OCI-LY7 (cell line): ENCODE measurements around the gene CCNE1. TPM values are rescaled to one million over a fixed set of nuclear protein-coding genes. Genes with fewer than 3 reads are reported as not detected.

Experiments
- BruUV-seq: library from RNA; stranded (reverse); fragments of 400-500 nt; replicated peaks from 2 replicates; lab custom pipeline; 2021; lab: Mats Ljungman, UMichigan
- CTCF ChIA-PET: fragments of 300-600 bp; sonication (Branson Sonifier 250); formaldehyde crosslinking; loops from one replicate; lab custom pipeline; 2022; ENCODE audit warnings: antibody characterized with exemption; ENCODE audit not compliant: unreplicated experiment; lab: Charles Lee
- POLR2A ChIA-PET: fragments of 300-600 bp; sonication (Branson Sonifier 250); formaldehyde crosslinking; loops from one replicate; lab custom pipeline; 2022; ENCODE audit warnings: antibody characterized with exemption; lab: Charles Lee
- DNase-seq: peaks from one replicate; pipeline ENCODE4 v3.0.0-alpha.2; 2015; ENCODE audit warnings: low spot score
- H2AFZ ChIP-seq: fragments of 200-600 bp; sonication (generic), shearing (Covaris generic); 2 replicates; pipeline ENCODE4 v1.6.1; 2014; ENCODE audit warnings: mild to moderate bottlenecking, antibody characterized with exemption, low read length, moderate library complexity
- H3K27ac ChIP-seq: fragments of 200-600 bp; sonication (generic); 2 replicates; pipeline ENCODE4 v1.5.1; 2014; ENCODE audit warnings: mixed run types, low read depth, mild to moderate bottlenecking, moderate library complexity, low read length, inconsistent platforms; ENCODE audit not compliant: poor library complexity, severe bottlenecking
- H3K36me3 ChIP-seq: fragments of 200-600 bp; sonication (generic); 2 replicates; pipeline ENCODE4 v1.6.1; 2014; ENCODE audit warnings: mild to moderate bottlenecking, antibody characterized with exemption, low read length, moderate library complexity, mixed read lengths; ENCODE audit not compliant: insufficient read depth
- H3K4me1 ChIP-seq: fragments of 200-600 bp; sonication (generic); 2 replicates; pipeline ENCODE4 v1.5.1; 2014; ENCODE audit warnings: mild to moderate bottlenecking, low read length; ENCODE audit not compliant: insufficient read depth, poor library complexity, severe bottlenecking
- H3K4me2 ChIP-seq: fragments of 200-600 bp; sonication (generic); 2 replicates; pipeline ENCODE4 v1.6.1; 2014; ENCODE audit warnings: mild to moderate bottlenecking, low read length
- H3K4me3 ChIP-seq: fragments of 200-600 bp; sonication (generic); 2 replicates; pipeline ENCODE4 v1.5.1; 2014; ENCODE audit warnings: mild to moderate bottlenecking, low read depth, low read length; ENCODE audit not compliant: poor library complexity, severe bottlenecking
- H3K79me2 ChIP-seq: fragments of 200-600 bp; sonication (generic); 2 replicates; pipeline ENCODE4 v1.6.1; 2016; ENCODE audit warnings: low read depth, mild to moderate bottlenecking, low read length, moderate library complexity, mixed read lengths; ENCODE audit not compliant: insufficient read depth
- H3K9me2 ChIP-seq: fragments of 200-600 bp; sonication (generic); 2 replicates; pipeline ENCODE4 v1.6.1; 2016; ENCODE audit warnings: mild to moderate bottlenecking, low read length, mixed read lengths; ENCODE audit not compliant: insufficient read depth
- H3K9me3 ChIP-seq: fragments of 200-600 bp; sonication (generic); 2 replicates; pipeline ENCODE4 v1.6.1; 2014; ENCODE audit warnings: mild to moderate bottlenecking, mixed run types, low read length, mixed read lengths
- H4K20me1 ChIP-seq: fragments of 200-600 bp; sonication (generic); 2 replicates; pipeline ENCODE4 v1.6.1; 2014; ENCODE audit warnings: mild to moderate bottlenecking, antibody characterized with exemption, low read length, moderate library complexity, mixed read lengths; ENCODE audit not compliant: insufficient read depth
- EZH2phosphoT487 ChIP-seq: fragments of 200-600 bp; sonication (generic); IDR thresholded peaks from 2 replicates; pipeline ENCODE4 v1.6.1; 2018; ENCODE audit warnings: low read depth, borderline replicate concordance, mild to moderate bottlenecking, mixed run types, antibody characterized with exemption, low read length, moderate library complexity, mixed read lengths
- intact Hi-C: fragments of 100-400 bp; cut with micrococcal nuclease; formaldehyde crosslinking; loops from one replicate; pipeline ENCODE4 v1.10.0; 2022; ENCODE audit not compliant: unreplicated experiment
- total RNA-seq, 2 experiments: library from RNA; depleted of rRNA in 1 of 2; stranded (reverse); fragments of >200 nt in 1 of 2; shearing (Covaris generic) in 1 of 2; gene quantifications; 2 replicates each; pipeline ENCODE4 v1.2.3, GENCODE V29; 2014 to 2022
- TF ChIP-seq, protein P1 (sequence below): fragments of 200-600 bp; sonication (generic); conservative IDR thresholded peaks from 2 replicates; pipeline ENCODE4 v1.5.1; 2014; ENCODE audit warnings: mild to moderate bottlenecking, antibody characterized with exemption, low read length, moderate library complexity, mixed read lengths

The CCNE1 gene
- total RNA-seq, 2 experiments from 2014 or later = 23.2 to 36.1 TPM

DNA sequence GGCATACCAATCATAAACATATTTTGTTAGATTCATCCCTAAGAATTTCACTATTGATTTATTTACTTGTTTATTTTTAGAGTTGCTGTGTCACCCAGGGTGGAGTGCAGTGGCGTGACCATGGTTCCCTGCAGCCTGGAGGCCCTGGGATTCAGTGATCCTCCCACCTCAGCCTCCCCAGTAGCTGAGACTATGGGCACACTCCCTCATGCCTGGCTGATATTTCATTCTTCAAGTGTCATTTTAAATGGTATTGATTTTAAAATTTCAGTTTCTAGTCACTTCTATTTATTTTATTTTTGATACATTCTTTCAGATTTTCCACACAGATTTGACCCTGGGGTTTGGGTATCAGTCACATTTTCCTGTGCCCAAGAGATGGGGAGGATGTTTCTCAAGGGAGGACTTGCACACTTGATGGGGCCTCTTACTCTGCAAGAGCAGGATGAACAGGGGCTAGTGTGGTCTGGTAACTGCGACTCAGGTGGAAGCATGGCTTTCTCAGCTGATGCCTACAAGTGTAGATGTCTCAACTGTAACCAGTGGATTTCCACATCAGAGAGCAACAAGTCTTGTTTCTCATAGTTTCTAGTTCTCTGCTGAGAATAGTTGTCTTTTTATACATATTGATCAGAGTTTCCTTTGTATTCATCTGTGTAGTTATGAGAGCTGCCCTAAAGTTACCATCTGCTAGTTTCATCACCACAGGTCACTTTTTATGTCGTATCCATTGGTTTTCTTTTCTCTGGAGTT is 40.2 kb downstream of the CCNE1 start:
- no peaks in the 10 kb centered on the region for H3K36me3 ChIP-seq
- no peak overlapping the region for H3K4me2 ChIP-seq
- no peak overlapping the region for H3K27ac ChIP-seq
- no peak for DNase-seq
- no peaks in the 10 kb centered on the region for H3K9me2 ChIP-seq
- no peaks in the 10 kb centered on the region for H3K4me1 ChIP-seq
- POLR2A ChIA-PET = interaction anchor here (0.5 to 0.7 kb wide), 2 partner anchors 132 to 849 kb away, joined by 3 to 4 read pairs; no protein-coding TSS in a partner anchor
- no peak overlapping the region for H3K4me3 ChIP-seq
- H2AFZ ChIP-seq = no peak overlapping the region
- TF ChIP-seq EZH2phosphoT487 = no peak
- TF ChIP-seq, protein P1, sequence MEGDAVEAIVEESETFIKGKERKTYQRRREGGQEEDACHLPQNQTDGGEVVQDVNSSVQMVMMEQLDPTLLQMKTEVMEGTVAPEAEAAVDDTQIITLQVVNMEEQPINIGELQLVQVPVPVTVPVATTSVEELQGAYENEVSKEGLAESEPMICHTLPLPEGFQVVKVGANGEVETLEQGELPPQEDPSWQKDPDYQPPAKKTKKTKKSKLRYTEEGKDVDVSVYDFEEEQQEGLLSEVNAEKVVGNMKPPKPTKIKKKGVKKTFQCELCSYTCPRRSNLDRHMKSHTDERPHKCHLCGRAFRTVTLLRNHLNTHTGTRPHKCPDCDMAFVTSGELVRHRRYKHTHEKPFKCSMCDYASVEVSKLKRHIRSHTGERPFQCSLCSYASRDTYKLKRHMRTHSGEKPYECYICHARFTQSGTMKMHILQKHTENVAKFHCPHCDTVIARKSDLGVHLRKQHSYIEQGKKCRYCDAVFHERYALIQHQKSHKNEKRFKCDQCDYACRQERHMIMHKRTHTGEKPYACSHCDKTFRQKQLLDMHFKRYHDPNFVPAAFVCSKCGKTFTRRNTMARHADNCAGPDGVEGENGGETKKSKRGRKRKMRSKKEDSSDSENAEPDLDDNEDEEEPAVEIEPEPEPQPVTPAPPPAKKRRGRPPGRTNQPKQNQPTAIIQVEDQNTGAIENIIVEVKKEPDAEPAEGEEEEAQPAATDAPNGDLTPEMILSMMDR = no peak
- H4K20me1 ChIP-seq = no peaks in the 10 kb centered on the region
- no peaks in the 10 kb centered on the region for H3K9me3 ChIP-seq
- intact Hi-C loops = loop anchor here (10.0 kb wide), 1 partner anchor 803 kb away; no protein-coding TSS in a partner anchor
- CTCF ChIA-PET = no interaction called here
- H3K79me2 ChIP-seq = no peaks in the 10 kb centered on the region
- BruUV-seq = no TSS peak

DNA sequence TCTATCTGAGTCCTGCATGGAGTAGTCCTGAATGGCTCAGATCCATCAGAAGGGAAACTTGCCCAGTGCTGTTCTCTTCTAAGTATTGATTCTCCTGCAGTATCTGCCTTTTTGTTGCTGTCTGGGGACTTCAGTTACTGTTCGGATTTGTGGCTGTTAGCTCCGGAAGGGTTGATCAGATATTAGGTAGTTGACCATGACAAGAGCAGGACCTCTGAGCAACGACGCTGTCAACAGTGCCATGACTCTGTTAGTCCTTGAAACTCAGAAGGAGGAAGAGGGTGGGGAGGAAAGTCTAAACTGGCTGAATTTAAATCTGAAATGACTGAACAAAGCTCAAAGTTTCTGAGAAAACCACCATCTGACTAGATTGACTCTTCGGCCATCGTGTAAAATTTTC is 42.2 kb downstream of the CCNE1 start:
- H3K4me1 ChIP-seq = no peaks in the 10 kb centered on the region
- H3K9me2 ChIP-seq = no peaks in the 10 kb centered on the region
- no peaks in the 10 kb centered on the region for H3K36me3 ChIP-seq
- no peaks in the 10 kb centered on the region for H3K9me3 ChIP-seq
- no peak for DNase-seq
- BruUV-seq = no TSS peak
- no peak overlapping the region for H3K4me3 ChIP-seq
- no peaks in the 10 kb centered on the region for H4K20me1 ChIP-seq
- intact Hi-C loops = loop anchor here (10.0 kb wide), 1 partner anchor 801 kb away; no protein-coding TSS in a partner anchor
- no peaks in the 10 kb centered on the region for H3K79me2 ChIP-seq
- no peak overlapping the region for H3K4me2 ChIP-seq
- H2AFZ ChIP-seq = no peak overlapping the region
- CTCF ChIA-PET = no interaction called here
- POLR2A ChIA-PET = interaction anchor here (0.6 to 1.2 kb wide), 2 partner anchors 9 to 50 kb away, joined by 4 read pairs; no protein-coding TSS in a partner anchor
- no peak overlapping the region for H3K27ac ChIP-seq
- TF ChIP-seq EZH2phosphoT487 = no peak
- TF ChIP-seq, protein P1 = no peak

DNA sequence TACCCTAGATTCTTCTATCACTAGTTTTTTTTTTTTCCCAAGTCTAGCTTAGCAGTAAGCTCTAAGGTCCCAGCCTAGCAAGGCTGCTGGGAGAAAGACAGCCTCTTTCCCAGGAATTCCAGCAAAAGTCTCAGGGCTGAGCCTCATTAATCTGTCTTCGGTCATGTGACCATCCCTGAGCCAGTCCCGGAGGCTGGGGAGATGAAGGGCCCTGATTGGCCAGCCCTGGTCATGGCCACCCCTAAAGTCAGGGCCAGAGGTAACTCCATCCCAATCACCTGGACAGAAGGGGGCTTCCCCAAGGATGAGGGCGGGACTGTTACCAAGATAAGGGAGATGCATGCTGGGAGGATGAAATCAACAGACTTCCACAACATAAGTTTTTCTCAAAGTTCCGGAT is 43.3 kb downstream of the CCNE1 start:
- Histone ChIP-seq H3K4me3 (no peak overlapping the region), H2AFZ (no peak overlapping the region), H3K9me2 (no peaks in the 10 kb centered on the region), H3K4me1 (no peaks in the 10 kb centered on the region), H3K4me2 (no peak overlapping the region), H3K36me3 (no peaks in the 10 kb centered on the region), H3K27ac (no peak overlapping the region), H3K9me3 (no peaks in the 10 kb centered on the region), H3K79me2 (no peaks in the 10 kb centered on the region), H4K20me1 (no peaks in the 10 kb centered on the region)
- CTCF ChIA-PET = no interaction called here
- BruUV-seq = no TSS peak
- intact Hi-C loops = loop anchor here (5.0 to 10.0 kb wide), 2 partner anchors 123 to 800 kb away; no protein-coding TSS in a partner anchor
- POLR2A ChIA-PET = interaction anchor here (0.6 to 1.2 kb wide), 2 partner anchors 10 to 41 kb away, joined by 3 to 4 read pairs; no protein-coding TSS in a partner anchor
- DNase-seq = no peak
- TF ChIP-seq, protein P1 = no peak
- no peak for TF ChIP-seq EZH2phosphoT487
